Natural killer cell (primary cell): Measurements from ENCODE around the gene CTPS2. TPM values are rescaled to one million over a fixed set of nuclear protein-coding genes. Genes with fewer than 3 reads are reported as not detected.

ENCODE experiments used
- ATAC-seq, 3 donors: fragments of 150-1000 bp in 2 of 3; fragments of 200-7000 bp in 1 of 3; cut with Tn5 transposase; 1 replicate in 1 of 3; 2 replicates in 2 of 3; pipeline ENCODE4 v1.10.0; 2021; ENCODE audit warnings: mild to moderate bottlenecking in 2 of 3, moderate library complexity in 2 of 3
- DNase-seq, 2 donors: peaks; one replicate each; pipeline versions ENCODE4 v3.0.0 to v3.0.0-alpha.2; 2013 to 2021; ENCODE audit warnings: mixed read lengths in 1 of 2
- H3K27ac ChIP-seq: one replicate; pipeline ENCODE4 v1.5.1; 2013; ENCODE audit warnings: mild to moderate bottlenecking, low read length
- H3K27me3 ChIP-seq: one replicate; pipeline ENCODE4 v1.6.1; 2013; ENCODE audit warnings: low read length; ENCODE audit not compliant: control insufficient read depth, insufficient read depth
- H3K36me3 ChIP-seq: one replicate; pipeline ENCODE4 v1.6.1; 2013; ENCODE audit warnings: low read length; ENCODE audit not compliant: control insufficient read depth, insufficient read depth
- H3K4me1 ChIP-seq: one replicate; pipeline ENCODE4 v1.6.1; 2013; ENCODE audit warnings: low read length; ENCODE audit not compliant: control insufficient read depth, insufficient read depth
- H3K4me3 ChIP-seq: one replicate; pipeline ENCODE4 v1.5.1; 2013; ENCODE audit warnings: low read length
- H3K9me3 ChIP-seq: one replicate; pipeline ENCODE4 v1.6.1; 2013; ENCODE audit warnings: low read length; ENCODE audit not compliant: control insufficient read depth, insufficient read depth
- H3K27ac Mint-ChIP-seq, 2 donors: one replicate each; pipeline ENCODE4 v1.8.0; 2022; ENCODE audit warnings: mild to moderate bottlenecking in 2 of 2, mixed read lengths in 2 of 2, moderate library complexity in 1 of 2
- H3K27me3 Mint-ChIP-seq, 2 donors: one replicate each; pipeline ENCODE4 v1.8.0; 2022; ENCODE audit warnings: low read depth in 2 of 2, mixed read lengths in 2 of 2
- H3K36me3 Mint-ChIP-seq: one replicate; pipeline ENCODE4 v1.8.0; 2022; ENCODE audit warnings: mixed read lengths
- H3K4me1 Mint-ChIP-seq, 2 donors: one replicate each; pipeline ENCODE4 v1.8.0; 2022; ENCODE audit warnings: mixed read lengths in 2 of 2
- H3K4me3 Mint-ChIP-seq: one replicate; pipeline ENCODE4 v1.8.0; 2022; ENCODE audit warnings: mild to moderate bottlenecking, moderate library complexity, mixed read lengths
- H3K9me3 Mint-ChIP-seq, 2 donors: one replicate each; pipeline ENCODE4 v1.8.0; 2022; ENCODE audit warnings: mixed read lengths in 2 of 2
- WGBS: methylation state at CpG from one replicate; pipeline ENCODE4 v1.1.7; 2013; ENCODE audit warnings: missing lambda C conversion rate; ENCODE audit not compliant: insufficient coverage; 5-methylcytosine and 5-hydroxymethylcytosine counted together
- intact Hi-C: fragments of 100-400 bp; cut with micrococcal nuclease; formaldehyde crosslinking; loops from one replicate; pipeline ENCODE4 v1.14.2; 2022
- total RNA-seq, 4 donors: library from RNA; stranded (reverse); fragments of 120-200 nt in 1 of 4; gene quantifications; one replicate each; pipeline versions ENCODE4 v1.2.3 to v1.2.4, GENCODE V29; 2013 to 2022
- TF ChIP-seq, protein P1 (sequence below): fragments of 200-600 bp; IDR thresholded peaks from one replicate; pipeline ENCODE4 v1.8.0; 2022; ENCODE audit warnings: antibody characterized with exemption

The CTPS2 gene
- total RNA-seq, 3 donors from 2014 or later (not counting 1 experiment from before 2014, with no cell fraction given) = 3.6 to 6.0 (median 5.2) TPM

DNA sequence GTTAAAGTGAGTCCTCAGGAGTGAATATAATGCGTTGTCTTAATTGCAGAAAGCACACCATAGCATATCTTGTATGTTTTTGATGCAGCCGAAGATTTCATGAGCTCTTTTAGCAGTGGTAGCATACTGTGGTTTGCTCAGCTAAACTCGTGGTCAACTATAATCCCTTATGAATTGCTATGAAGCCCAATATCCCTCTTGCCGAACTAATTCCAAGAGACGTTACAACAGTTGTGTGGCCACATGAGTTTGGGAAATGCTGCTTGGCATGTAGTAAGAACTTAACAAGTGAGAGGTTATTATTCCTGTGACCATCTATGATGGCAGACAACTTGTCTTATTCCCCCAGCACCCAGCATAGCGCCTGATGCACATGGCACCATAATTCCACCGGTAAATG is 37.7 kb upstream of the CTPS2 start:
- H3K36me3 Mint-ChIP-seq = peaks cover 14% of the 10 kb centered on the region
- TF ChIP-seq, protein P1, sequence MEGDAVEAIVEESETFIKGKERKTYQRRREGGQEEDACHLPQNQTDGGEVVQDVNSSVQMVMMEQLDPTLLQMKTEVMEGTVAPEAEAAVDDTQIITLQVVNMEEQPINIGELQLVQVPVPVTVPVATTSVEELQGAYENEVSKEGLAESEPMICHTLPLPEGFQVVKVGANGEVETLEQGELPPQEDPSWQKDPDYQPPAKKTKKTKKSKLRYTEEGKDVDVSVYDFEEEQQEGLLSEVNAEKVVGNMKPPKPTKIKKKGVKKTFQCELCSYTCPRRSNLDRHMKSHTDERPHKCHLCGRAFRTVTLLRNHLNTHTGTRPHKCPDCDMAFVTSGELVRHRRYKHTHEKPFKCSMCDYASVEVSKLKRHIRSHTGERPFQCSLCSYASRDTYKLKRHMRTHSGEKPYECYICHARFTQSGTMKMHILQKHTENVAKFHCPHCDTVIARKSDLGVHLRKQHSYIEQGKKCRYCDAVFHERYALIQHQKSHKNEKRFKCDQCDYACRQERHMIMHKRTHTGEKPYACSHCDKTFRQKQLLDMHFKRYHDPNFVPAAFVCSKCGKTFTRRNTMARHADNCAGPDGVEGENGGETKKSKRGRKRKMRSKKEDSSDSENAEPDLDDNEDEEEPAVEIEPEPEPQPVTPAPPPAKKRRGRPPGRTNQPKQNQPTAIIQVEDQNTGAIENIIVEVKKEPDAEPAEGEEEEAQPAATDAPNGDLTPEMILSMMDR = no peak
- Histone ChIP-seq H3K36me3 (peaks cover 19% of the 10 kb centered on the region), H3K27me3 (no peaks in the 10 kb centered on the region), H3K4me3 (no peak overlapping the region), H3K4me1 (no peaks in the 10 kb centered on the region), H3K27ac (no peak overlapping the region), H3K9me3 (no peaks in the 10 kb centered on the region)
- DNase-seq (no peak), ATAC-seq (no peak)
- intact Hi-C loops = no loop called here
- H3K9me3 Mint-ChIP-seq = no peaks in the 10 kb centered on the region
- H3K27me3 Mint-ChIP-seq = no peaks in the 10 kb centered on the region
- no peak overlapping the region for H3K27ac Mint-ChIP-seq
- H3K4me1 Mint-ChIP-seq = no peaks in the 10 kb centered on the region
- H3K4me3 Mint-ChIP-seq = no peak overlapping the region
- 99% methylated on average over 7 of the region's 7 CpGs for WGBS

DNA sequence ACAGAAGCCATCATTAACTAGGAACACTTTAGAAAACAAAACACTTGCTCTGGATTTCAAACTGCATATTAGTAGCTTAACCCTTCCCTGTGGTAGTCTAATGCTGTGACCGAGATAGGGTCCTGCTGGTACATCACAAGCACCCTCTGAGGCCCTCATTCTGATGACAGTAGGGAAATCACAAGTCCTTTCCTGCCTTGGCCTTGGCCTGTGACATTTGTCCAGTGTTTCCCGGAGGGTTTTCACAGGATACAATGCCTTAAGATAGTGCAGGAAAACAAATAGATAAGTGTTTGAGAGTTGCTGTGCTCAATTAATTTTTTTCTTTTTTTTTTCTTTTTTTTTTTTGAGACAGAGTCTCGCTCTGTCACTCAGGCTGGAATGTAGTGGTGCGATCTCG is 36.0 kb upstream of the CTPS2 start:
- H3K4me1 ChIP-seq = no peaks in the 10 kb centered on the region
- 98% methylated on average over 4 of the region's 5 CpGs for WGBS
- H3K27me3 ChIP-seq = no peaks in the 10 kb centered on the region
- H3K4me3 ChIP-seq = no peak overlapping the region
- Mint-ChIP-seq H3K4me3 (no peak overlapping the region), H3K4me1 (no peaks in the 10 kb centered on the region), H3K9me3 (no peaks in the 10 kb centered on the region), H3K36me3 (peaks cover 10% of the 10 kb centered on the region), H3K27me3 (no peaks in the 10 kb centered on the region), H3K27ac (no peak overlapping the region)
- DNase-seq (no peak), ATAC-seq (no peak)
- no peaks in the 10 kb centered on the region for H3K9me3 ChIP-seq
- intact Hi-C loops = no loop called here
- H3K36me3 ChIP-seq = peaks cover 24% of the 10 kb centered on the region
- no peak overlapping the region for H3K27ac ChIP-seq
- TF ChIP-seq, protein P1 = no peak

DNA sequence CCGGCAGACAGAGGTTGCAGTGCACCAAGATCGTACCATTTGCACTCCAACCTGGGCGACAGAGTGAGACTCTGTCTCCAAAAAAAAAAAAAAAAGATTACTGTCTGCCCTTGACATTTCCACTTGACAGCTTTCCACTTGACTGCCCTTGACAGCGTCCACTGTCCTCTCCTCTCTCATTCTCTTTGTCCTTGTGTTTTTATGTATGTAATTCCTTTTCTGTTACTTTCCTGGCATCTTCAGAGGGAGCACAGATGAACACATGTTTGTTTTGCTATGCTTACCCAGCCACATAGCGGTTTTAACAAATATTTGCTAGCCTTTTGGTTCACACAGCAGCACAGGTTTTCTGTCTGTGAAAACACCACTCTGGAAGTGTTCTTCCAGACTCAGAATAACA is 33.2 kb upstream of the CTPS2 start:
- ATAC-seq (no peak), DNase-seq (no peak)
- Histone ChIP-seq H3K9me3 (no peaks in the 10 kb centered on the region), H3K27ac (no peak overlapping the region), H3K4me3 (no peak overlapping the region), H3K27me3 (no peaks in the 10 kb centered on the region), H3K4me1 (no peaks in the 10 kb centered on the region), H3K36me3 (peaks cover 26% of the 10 kb centered on the region)
- Mint-ChIP-seq H3K4me3 (no peak overlapping the region), H3K36me3 (peaks cover 10% of the 10 kb centered on the region), H3K27me3 (no peaks in the 10 kb centered on the region), H3K9me3 (no peaks in the 10 kb centered on the region), H3K27ac (no peak overlapping the region), H3K4me1 (no peaks in the 10 kb centered on the region)
- TF ChIP-seq, protein P1 = no peak
- intact Hi-C loops = no loop called here
- WGBS = 94% methylated on average over 4 of the region's 5 CpGs

DNA sequence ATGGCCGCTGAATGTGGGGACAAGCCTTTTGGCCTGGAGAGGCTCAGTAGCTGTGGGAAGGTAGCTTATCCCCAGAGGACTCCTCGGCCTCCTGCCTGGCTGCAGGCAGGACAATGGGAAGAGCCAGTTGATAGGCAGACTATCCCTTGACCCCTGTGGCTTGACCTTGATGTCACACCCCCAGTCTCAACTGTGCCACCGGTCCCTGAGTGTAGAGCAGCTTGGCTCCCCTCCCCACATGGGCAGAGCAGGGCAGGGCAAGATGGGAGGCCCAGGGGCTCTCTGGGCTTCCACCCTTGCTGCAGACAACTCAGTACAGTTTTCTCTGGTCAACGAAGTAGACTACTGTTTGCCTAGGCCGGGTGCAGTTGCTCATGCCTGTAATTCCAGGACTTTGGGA is 32.6 kb upstream of the CTPS2 start:
- ATAC-seq = peak in 1 of 3 donors; percentile 17
- no peaks in the 10 kb centered on the region for H3K4me1 Mint-ChIP-seq
- intact Hi-C loops = no loop called here
- TF ChIP-seq, protein P1 = no peak
- no peak for DNase-seq
- WGBS = 95% methylated on average over 5 of the region's 5 CpGs
- no peak overlapping the region for H3K27ac Mint-ChIP-seq
- H3K4me3 Mint-ChIP-seq = no peak overlapping the region
- H3K36me3 ChIP-seq = peaks cover 26% of the 10 kb centered on the region
- H3K36me3 Mint-ChIP-seq = peaks cover 5% of the 10 kb centered on the region
- H3K27me3 ChIP-seq = no peaks in the 10 kb centered on the region
- no peaks in the 10 kb centered on the region for H3K4me1 ChIP-seq
- H3K27me3 Mint-ChIP-seq = no peaks in the 10 kb centered on the region
- H3K27ac ChIP-seq = no peak overlapping the region
- H3K9me3 Mint-ChIP-seq = no peaks in the 10 kb centered on the region
- no peak overlapping the region for H3K4me3 ChIP-seq
- no peaks in the 10 kb centered on the region for H3K9me3 ChIP-seq
